GM21529 (cell line): Measurements from ENCODE around the gene DLGAP4.

Experiments used
- ATAC-seq: cut with Tn5 transposase; IDR thresholded peaks from one replicate; pipeline ENCODE4 v1.9.1; 2021; ENCODE audit not compliant: unreplicated experiment

DLGAP4 gene

GRCh38 chr20:36574366-36575135, 268.4 kb downstream of the DLGAP4 start:
- ATAC-seq = no peak

GRCh38 chr20:36576081-36576445, 269.9 kb downstream of the DLGAP4 start:
- no peak for ATAC-seq
